ENCODE measurements around the gene ATG3.

Gene ATG3

GRCh38 chr3:112561734-112562529 is at the start of gene ATG3, which contains the start of gene SLC35A5:
Gene ATG3 (minus strand): TSS chr3:112561962. CDS start chr3:112561528, 434 bp downstream.
Gene SLC35A5 (plus strand): TSS chr3:112562045. CDS start chr3:112563404, 1,359 bp downstream.
- in situ Hi-C loops (cut with HindIII; ENCODE audit: low pct_ligation_motif_present, low sequenced_read_pairs) = no loop called here
- peak; percentile 3 for TF ChIP-seq CTCF (IDR thresholded peaks at IDR 0.05; ENCODE audit: low read depth, low read length, missing control alignments)
- Histone ChIP-seq H3K36me3 (replicated peaks) (no peaks in the 10 kb centered on the region), H3K27ac (peak within 1 kb of the TSS; percentile 94), H3K27me3 (replicated peaks) (no peaks in the 10 kb centered on the region), H3K4me3 (ENCODE audit: low read depth, low read length) (peak within 1 kb of the TSS; percentile 80)
- DNase-seq = peak; percentile 98

- peak; percentile 24 for DNase-seq
- H3K4me3 ChIP-seq (ENCODE audit: low read depth, low read length) = no peak overlapping the region
- H3K27me3 ChIP-seq (replicated peaks) = no peaks in the 10 kb centered on the region
- in situ Hi-C loops (cut with HindIII; ENCODE audit: low pct_ligation_motif_present, low sequenced_read_pairs) = no loop called here
- no peak overlapping the region for H3K27ac ChIP-seq
- H3K36me3 ChIP-seq (replicated peaks) = peaks cover 68% of the 10 kb centered on the region
- TF ChIP-seq CTCF (IDR thresholded peaks at IDR 0.05; ENCODE audit: low read depth, low read length, missing control alignments) = no peak
Measured at GRCh38 chr3:112610121-112610520, 48.4 kb upstream of the ATG3 start.

- H3K27ac ChIP-seq = no peak overlapping the region
- no peaks in the 10 kb centered on the region for H3K27me3 ChIP-seq (replicated peaks)
- no peak overlapping the region for H3K4me3 ChIP-seq (ENCODE audit: low read depth, low read length)
- in situ Hi-C loops (cut with HindIII; ENCODE audit: low pct_ligation_motif_present, low sequenced_read_pairs) = no loop called here
- no peak for TF ChIP-seq CTCF (IDR thresholded peaks at IDR 0.05; ENCODE audit: low read depth, low read length, missing control alignments)
- H3K36me3 ChIP-seq (replicated peaks) = peaks cover 52% of the 10 kb centered on the region
- no peak for DNase-seq
Measured at GRCh38 chr3:112607863-112608262, 46.1 kb upstream of the ATG3 start.

- H3K27me3 ChIP-seq (replicated peaks) = no peaks in the 10 kb centered on the region
- no peak for DNase-seq
- no peak overlapping the region for H3K4me3 ChIP-seq (ENCODE audit: low read depth, low read length)
- in situ Hi-C loops (cut with HindIII; ENCODE audit: low pct_ligation_motif_present, low sequenced_read_pairs) = no loop called here
- peaks cover 43% of the 10 kb centered on the region for H3K36me3 ChIP-seq (replicated peaks)
- peak overlapping the region; percentile 91 for H3K27ac ChIP-seq
- TF ChIP-seq CTCF (IDR thresholded peaks at IDR 0.05; ENCODE audit: low read depth, low read length, missing control alignments) = no peak
Measured at GRCh38 chr3:112606098-112606497, 44.3 kb upstream of the ATG3 start.

GRCh38 chr3:112605285-112605684 is 43.5 kb upstream of the ATG3 start:
- peak overlapping the region; percentile 91 for H3K27ac ChIP-seq
- TF ChIP-seq CTCF (IDR thresholded peaks at IDR 0.05; ENCODE audit: low read depth, low read length, missing control alignments) = no peak
- peak; percentile 99 for DNase-seq
- in situ Hi-C loops (cut with HindIII; ENCODE audit: low pct_ligation_motif_present, low sequenced_read_pairs) = no loop called here
- no peak overlapping the region for H3K4me3 ChIP-seq (ENCODE audit: low read depth, low read length)
- H3K36me3 ChIP-seq (replicated peaks) = peaks cover 39% of the 10 kb centered on the region
- no peaks in the 10 kb centered on the region for H3K27me3 ChIP-seq (replicated peaks)
